GM23248 (cell line): ENCODE measurements around the gene LILRB2.

ENCODE experiments used
- EZH2 ChIP-seq: fragments of 200-600 bp; sonication (generic); IDR thresholded peaks from 2 replicates; pipeline ENCODE4 v1.6.1; 2018; ENCODE audit warnings: antibody characterized with exemption, mild to moderate bottlenecking; ENCODE audit not compliant: insufficient read depth, poor library complexity, severe bottlenecking
- EZH2phosphoT487 ChIP-seq: fragments of 200-600 bp; sonication (generic); IDR thresholded peaks from 2 replicates; pipeline ENCODE4 v1.6.1; 2018; ENCODE audit warnings: antibody characterized with exemption, moderate library complexity, mild to moderate bottlenecking, low read depth; ENCODE audit not compliant: insufficient read depth

DNA sequence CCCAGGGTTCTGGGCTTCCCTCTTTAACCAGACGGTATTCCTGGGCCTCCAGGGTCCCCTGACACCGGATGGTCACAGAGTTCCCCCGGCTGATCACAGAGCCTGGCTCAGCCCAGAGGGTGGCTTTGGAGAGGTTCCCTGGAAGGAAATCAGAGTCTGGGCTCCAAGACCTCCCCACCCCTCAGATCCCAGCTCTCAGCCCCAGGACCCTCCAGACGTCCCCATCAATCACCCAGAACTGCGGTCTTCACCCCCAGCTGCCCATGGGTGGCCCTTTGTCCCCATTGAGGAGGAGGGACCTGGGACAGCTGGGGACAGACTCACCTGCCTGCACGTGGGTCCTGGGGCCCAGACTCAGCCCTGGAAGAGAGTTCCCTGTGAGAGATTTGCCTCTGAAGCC lies 31.1 kb upstream of the LILRB2 start:
- TF ChIP-seq EZH2: no peak
- no peak for TF ChIP-seq EZH2phosphoT487
